Hematopoietic multipotent progenitor cell treated with erythropoietin and hydrocortisone succinate and interleukin-3 and kit ligand, for 8 days (in vitro differentiated cells): Measurements from ENCODE around the gene TNPO3.
"Not testable (repeated sequence)": the region's sequence is repeated elsewhere in the genome, so short reads cannot be mapped to it uniquely, and the experiment has no call there.

Source experiments
- DNase-seq: peaks from one replicate; pipeline ENCODE4 v3.0.0-alpha.2; 2015

Gene TNPO3

DNA sequence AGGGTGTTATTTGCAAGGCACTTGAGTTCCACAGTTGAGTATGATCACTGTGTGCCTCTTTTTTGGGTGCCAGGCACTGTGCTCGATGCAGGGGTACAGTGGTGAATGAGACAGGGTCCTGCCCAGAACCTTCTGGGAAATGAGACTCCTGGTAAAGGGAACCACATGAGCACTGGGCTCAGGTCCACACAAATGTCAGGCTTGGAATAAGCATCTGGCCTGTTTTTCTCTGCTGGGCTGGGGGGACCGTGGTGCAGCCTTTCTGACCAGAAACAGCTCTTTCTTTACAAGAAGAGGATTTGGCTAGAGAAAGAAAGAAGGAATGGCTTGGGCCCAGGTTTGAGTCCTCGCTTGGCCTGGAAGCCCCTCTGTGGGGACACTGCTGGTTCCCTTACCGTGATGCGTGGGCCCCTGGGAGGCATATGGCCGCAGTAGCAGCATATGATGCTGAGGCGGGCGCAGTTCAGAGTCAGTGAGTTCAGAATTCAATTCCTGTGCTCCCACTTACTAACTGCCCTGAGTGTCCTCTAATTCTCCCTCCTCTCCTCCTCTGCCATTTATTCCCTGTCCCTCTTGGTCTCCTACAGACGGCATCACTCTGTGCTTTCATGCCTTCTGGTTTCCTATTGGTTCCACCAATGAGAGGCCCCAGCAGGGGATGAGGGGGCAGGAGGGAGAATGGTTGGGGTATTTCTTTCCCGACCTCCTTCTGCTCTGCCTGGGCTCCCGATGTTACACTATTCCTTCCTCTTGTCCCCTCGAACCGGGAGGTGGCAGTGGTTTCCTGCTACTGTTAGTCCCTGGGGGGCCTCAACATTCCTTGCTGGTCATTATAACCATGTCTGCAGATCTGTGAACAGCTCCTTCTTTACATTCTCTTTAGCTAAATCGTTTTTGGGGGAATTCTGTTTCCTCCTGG lies 134.8 kb downstream of the TNPO3 start:
- no peak for DNase-seq

DNA sequence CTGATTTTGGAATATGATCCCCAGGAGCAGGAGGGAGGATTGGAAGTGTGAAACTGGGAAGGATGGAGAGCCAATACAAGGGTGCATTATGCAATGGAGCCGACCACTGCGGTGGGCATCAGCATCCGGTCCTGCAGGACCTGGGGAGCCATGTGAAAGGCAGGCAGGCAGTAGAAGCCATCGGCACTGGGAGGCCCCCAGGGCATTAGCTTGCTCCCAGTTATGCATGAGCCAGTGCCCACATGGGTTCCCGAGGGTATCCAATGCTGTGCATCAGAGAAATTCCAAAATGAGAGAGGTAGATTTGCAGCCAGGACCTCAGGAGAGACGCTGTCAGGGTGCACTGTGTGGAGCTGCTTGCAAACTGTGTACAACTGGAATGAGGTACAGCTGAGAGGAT lies 135.7 kb downstream of the TNPO3 start:
- DNase-seq: no peak

DNA sequence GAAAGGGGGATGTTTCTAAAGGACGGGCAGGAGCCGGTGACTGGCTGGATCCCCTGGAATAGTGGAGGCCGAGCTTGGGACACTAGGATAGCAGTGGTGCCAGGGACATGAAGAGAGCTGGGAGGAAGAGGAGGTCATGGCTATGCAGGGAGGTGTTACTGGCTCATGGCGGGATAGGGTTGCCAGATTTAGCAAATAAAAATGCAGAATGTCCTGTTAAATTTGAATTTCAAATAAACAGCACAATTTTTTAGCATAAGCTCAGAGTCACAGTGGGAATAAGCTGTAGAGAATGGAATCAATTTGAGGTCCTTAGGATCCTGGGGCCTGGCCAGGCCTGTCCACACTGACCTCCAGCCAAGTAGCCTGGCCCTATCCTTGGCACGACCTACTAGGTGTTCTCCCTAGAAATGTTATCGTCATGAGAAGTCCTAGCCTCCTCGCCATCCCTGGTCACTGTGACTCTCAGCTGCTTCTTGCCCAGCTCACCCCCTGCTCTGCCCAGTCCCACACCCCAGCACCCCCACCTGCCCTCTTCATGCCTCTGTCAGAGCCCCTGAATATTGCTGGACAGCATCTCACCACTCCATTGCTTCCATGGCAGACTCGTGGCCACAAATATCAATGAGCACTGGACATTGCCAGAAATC lies 136.8 kb downstream of the TNPO3 start:
- DNase-seq: no peak

DNA sequence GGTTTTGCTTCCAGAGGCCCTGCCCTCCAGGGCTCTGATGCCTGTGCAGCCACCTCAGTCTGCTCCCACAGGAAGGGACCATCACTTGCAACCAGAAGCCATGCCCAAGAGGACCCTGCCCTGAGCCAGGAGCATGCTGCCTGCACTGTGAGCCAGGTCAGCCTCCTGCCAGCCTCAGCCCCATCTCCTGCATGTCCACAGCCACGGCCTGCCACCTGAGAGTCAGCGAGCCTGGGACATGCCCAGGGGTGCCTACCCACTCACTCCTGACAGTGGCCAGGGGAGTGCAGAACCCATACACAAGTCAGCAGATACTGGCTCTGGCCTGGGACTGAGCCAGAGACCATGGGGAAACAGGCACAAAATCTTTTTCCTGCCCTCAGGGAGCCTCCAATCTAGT lies 137.8 kb downstream of the TNPO3 start:
- DNase-seq: no peak

DNA sequence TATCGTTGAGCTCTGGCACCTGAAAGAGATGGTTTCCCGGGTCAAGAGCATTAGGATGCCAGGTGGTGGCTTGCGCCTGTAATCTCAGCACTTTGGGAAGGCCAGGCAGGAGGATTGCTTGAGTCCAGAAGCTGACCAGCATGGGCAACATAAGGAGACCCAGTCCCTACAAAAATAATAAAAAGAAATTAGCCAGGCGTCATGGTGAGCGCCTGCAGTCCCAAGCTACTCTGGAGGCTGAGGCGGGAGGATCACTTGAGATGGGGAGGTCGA lies 138.3 kb downstream of the TNPO3 start:
- DNase-seq: no peak

DNA sequence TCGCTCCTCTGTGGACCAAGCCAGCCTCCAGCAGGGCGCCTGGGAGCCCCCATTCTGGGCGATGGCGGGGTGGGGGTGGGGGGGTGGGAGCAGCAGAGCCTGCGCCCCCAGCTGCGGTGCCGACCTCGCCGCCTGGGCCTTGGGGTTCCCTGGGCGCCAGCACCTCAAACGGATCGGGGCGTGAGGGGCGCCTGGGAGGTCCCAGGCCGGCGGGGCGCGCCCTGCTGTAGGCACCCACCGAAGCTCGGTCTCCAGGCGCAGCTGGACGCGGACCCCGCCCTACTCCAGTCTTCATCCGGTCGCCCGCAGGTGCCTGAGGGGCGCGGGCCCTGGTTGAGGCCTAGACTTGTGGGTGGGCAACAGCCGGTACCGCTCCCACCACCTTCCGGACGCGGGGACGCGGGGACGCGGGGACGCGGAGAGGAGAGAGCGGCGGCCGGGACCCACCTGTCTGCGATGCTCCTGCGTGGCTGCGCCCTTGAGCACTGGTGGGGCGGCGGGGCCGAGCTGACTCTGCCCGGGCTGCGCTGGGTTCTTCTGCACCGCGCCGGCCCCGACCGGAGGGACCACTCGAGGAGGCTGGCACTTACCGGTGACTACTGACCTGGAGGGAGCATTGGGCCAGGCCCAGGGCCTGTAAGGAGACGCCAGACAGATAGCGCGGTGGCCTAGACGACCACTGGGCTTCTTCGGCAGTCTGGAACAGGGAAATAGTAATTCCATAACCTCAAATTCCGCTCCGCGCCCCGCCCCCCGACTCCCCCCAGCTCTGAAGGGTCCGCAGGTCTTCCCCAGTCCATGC lies 138.9 kb downstream of the TNPO3 start:
- no peak for DNase-seq

DNA sequence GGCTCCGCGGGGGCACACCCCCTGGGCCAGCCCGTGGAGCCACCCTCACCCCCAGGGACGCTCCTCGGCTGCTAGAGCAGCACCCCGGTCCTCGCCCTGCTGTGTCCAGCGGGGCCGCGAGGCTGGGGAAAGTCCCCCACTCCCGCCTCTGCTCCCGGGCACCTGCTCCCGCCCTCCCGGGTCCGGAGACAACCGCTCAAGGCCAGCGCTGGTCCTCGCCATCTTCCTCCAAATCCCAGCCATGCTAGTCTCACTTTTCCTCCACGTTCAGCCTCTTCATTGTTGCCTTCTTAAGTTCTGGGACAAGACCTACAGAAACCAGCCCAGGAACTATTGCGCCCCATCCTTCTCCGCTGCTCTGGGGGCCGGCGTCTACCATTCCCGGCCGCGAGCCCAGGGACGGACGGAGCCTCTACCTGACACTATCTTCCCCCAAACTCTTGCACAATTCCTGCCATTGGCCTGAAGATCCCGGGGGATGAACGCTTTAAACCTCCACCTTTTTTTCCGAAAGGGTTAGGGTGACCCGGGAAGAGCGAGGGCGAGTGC lies 139.6 kb downstream of the TNPO3 start:
- DNase-seq: no peak

DNA sequence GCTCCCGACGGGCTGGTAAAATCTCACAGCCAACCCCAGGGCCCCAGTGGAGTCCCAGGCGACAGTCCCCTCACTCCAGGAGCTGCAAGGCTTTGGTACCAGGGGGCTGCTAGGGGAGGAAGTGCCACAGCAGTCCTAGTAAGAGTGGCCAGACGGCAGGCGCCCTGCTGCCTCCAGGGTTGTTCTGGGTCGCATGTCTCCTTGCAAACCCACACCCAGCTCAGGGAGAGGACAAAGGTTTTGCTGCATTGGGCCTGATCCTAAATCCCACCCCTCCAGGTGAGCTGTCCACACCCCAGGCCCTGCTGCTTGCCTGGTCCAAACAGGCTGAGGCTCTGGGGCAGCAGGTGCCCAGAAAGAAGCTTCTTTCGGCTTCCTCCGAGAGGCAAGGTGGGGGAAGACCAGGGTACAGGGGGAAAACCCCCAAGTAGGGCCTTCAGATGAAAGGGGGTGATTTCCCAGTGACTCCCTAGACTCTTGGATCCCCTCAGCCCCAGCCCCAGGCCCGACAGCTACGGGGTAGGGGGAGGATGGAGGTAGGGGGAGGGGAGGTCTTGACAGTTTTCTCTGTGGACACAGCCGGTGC lies 140.3 kb downstream of the TNPO3 start:
- DNase-seq: no peak

DNA sequence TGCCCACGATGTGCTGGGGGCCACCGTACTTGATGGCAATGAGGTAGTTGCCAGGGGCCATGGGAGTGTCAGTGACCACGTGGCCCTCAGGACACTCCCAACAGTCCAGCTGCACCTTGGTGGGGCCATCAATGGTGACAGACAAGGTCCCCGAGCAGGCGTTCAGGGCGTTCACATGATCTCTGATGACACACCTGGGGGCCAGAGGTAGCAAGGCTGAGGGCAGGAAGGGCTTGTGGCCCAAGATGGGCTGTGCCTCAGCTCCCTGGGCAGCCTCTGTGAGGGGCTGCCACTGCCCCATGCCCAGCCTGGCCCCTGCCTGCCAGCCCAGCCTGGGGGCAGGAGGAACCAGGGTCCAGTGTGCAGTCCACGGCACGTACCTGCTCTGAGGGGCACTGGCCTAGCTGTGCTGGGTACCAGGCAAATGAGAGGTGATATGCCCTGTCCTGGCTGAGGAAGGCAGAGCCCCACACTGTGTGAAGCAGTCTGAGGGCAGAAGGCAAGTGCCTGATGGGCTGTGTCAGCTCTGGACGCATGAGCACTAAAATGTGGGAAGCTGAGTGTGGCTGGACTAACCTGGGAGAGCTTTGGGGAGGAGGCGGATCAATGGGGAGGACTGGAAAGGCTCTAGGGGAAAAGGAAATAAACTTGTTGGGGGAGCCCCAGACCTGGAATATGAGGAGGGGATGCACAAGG lies 140.9 kb downstream of the TNPO3 start:
- no peak for DNase-seq

DNA sequence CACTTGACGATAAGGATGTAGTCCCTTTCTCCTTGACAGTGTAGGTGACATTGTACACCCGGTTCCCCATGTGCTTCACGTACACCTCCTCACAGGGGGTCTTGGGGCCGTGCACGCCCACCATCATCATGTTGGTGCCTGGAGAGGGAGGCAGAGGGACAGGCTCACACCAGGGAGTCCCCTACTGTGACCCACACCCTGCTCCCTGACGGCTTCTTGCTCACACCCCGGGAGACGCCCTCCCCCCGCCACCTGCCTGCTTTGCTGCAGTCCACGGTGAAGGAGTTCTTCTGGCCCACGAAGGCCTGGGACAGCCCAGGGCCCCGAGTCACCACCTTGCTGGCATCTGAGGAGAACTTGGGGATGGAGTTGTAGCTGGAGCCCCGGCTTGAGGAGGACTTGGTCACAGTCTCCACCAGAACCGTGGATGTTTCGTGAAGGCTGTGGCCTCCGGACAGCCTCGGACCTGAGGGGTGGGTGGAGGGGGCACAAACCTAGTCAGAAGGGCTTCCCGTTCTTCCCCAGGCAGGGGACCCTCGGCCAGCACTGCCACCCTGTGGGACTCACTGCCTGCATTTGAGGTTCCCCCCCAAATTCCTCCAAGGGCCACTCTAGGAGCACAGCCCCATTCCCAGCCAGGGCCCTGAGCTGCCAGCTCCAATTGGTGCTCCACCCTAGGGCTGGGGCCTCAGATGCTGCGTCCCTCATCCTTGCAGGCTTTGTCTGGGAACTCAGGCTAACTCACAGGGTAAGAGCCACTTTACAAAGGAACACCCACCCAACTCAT lies 142.0 kb downstream of the TNPO3 start:
- not testable (repeated sequence) for DNase-seq

DNA sequence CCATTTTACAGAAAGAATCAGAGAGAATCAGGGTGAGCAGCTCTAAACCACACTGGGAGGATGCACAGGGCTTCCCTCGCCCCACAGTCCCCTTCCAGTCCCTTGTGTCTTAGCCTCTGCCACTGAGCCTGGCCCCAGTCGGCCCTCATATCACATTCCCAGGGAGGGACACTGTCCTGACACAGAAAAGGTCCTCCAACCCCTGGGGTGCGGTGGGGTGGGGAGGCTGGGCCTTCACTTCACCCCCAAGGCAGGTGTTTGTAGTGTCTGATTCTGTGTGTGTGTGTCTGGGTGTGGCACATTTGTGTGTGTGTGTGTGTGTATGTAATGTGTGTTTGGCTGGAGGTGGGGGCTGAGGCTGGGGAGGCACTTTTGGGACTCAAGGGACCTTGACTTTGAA lies 142.6 kb downstream of the TNPO3 start:
- no peak for DNase-seq

DNA sequence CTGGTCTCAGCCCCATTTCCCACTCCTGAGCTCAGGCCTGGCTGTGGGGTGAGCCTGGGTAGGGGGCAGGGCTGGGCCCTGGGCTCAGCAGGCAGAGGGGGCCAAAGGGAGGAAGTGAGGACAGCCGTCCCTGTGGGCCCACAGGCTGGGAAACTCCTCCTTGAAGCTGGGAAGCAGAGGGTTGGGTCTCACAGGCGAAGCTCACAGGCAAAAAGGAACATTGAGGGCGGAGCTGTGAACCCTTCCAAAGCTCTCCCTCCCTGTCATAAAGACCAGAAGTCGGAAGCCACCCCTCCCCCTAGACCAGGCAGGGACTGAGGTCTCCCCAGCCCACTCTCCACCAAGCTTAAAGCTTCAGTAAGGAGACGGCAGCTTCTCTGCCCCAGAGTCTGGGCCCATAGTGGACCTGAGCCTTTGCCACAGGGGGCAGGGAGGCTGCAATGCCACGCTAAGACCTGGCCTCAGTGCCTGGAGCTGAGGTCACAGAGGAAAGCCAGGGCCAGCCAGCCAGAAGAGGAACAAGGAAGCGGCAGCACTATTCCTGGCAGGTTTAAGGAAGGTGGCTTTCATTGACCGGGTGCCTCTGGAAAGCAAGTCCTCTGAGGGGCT lies 143.4 kb downstream of the TNPO3 start:
- DNase-seq: no peak

DNA sequence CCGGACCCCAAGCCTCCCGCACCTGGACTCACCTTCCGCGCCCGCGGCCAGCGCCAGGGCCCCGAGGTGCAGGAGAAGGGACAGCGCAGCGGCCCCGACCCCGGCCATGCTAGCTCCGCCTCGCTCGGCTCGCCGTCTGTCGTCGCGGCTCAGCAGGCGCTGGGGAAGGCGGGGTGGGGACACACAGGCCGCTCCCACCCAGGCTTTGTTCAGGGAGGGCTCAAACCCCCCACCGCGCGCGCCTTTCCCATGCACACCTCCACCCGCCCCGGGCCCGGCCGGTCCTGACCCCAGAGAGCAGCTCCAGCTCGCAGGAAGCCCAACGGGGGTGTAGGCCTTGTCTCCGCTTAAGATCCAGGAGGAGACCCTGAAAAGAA lies 144.4 kb downstream of the TNPO3 start, which contains the start of gene KCP:
Gene KCP (minus strand): TSS at position 141 of the 377 bp plus-strand sequence. CDS start 33 bp downstream, at position 108.
- no peak for DNase-seq

DNA sequence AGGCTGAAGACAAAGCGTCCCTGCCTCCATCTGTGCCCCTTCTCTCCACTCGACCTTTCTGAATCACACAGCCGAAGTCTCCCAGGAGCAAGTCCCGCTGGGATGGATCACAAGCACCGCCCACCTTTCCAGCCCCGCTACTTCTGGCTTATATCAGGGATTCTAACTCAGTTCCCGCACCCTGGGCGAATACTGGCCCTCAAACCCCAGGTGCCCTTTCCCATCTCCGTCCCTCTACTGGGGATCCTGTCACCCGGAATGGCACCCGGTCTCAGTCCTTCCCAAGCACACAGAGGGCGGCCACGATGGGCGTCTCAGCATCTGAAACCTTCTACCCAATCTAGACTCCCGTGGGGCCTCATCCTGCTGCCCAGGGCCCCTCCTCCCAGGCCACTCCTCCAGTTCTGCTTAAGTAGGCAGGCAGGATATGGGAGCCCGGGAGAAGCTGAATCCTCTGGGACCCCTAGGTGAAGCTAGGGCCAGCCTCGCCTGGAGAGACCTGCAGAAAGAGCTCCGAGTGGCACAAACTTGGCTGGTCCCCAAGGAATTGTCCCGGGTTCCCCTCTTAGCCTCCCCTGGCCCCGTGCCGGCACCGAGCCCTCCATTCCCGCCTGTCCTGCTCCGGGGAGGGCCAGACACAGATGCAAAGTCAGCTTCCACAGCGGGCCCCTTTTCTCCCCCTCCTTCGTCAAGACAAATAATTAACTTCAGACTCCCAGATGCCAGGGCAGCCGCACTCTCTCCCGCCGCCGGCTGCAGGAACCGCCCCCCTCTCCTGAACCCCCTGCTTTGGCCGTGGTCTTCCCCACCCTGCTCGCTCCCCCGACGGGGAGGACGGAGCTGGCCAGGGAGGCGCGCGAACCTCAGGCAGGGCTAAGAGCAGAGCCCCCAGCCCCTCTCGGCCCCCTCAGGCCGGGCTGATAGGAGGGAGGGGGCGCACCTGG lies 145.0 kb downstream of the TNPO3 start:
- no peak for DNase-seq

DNA sequence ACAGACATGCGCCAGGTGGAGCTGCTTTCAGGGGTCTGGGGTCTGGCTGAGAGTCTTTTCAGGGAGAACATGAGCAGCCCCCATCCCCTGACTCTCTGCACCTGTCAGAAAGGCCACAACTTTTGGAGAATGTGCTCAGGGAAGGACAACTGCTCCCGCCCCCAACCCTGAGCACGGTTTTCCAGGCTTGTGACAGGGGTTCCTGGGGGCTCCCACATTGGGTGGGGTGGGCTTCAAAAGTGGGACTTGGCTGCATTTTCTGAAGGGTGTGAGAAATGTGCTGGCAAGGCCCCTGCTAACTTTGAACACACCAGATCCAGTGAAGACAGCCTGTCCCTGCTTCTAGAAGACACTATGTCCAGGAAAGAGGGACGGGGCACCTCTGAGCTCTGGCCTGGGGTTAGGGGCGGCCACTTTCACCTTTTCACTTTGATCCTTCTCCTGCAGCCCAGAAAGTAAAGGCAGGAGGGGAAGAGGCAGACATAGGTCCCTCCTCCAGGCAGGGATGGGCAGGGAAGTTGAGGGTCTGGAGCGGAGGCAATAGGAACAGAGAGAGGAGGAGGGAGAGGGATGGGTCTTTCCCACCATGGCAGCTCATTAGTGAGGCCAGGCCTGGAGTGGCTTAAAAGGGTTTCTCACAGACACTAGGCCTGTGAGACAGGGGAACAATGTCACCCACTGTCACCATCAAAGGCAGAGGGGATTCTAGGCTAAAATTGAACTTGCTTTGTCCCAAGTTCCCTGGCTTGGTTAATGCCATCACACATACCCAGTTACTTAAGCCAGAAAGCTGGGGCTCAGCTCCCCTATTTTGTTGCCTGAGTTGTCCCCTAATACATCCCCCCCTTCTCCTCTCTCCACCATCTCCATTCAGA lies 145.9 kb downstream of the TNPO3 start:
- no peak for DNase-seq

DNA sequence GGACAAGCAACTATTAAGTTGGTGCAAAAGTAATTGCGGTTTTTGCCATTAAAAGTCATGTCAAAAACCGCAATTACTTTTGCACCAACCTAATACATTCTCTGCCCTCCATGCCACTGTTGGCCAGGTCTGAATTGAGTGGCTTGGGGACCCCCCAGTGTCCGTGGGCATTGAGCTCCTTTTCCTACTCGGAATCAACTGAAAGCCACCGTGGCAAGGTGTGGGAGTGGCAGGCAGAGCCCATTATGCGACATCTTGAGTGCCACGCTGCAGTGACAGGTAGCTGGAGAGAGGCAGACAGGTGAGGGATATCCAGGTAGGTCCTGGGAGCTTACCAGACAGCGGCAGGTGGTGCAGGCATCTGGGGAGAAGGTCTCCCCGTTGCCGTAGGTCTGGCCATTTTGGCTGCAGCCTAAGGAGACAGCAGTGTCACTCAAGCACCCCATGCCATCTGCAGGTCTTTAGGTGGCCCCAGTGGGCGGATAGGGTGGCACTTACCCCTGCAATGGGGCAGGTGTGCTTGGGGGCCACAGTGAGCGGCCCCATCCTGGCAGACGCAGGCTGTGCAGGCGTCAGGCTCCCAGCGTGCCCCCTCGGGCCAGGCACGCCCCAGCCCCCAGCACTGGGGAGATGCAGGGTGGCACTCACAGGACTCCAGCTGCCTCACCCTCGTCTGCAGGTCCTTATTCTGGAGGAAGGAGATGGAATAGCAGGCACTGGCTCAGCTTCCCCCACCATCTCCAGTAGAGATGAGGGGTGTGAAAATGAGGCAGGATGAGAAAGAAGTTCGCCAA lies 147.9 kb downstream of the TNPO3 start:
- no peak for DNase-seq

DNA sequence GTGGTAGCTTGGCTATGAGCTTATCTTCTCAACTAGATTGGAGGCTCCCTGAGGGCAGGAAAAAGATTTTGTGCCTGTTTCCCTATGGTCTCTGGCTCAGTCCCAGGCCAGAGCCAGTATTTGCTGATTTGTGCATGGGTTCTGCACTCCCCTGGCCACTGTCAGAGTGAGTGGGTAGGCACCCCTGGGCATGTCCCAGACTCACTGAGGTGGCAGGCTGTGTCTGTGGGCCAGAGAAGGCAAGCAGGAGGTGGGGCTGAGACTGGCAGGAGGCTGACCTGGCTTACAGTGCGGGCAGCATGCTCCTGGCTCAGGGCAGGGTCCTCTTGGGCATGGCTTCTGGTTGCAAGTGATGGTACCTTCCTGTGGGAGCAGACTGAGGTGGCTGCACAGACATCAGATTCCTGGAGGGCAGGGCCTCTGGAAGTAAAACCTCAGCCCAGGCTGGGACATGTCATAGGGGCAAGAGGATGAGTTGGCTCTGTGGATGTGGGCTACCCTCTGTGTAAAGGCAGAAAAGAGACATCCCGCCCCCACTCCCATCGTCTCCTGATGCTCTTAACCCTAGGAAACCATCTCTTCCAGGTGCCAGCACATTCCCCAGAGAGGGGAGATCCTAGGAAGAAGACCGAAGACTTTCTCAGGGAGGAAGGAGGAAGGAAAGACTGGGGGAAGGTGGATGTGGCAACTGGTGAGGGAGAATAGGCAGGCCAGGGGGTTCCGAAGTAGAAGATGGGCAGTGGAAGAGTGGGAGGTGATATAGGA lies 148.7 kb downstream of the TNPO3 start:
- no peak for DNase-seq
